IMR-90 (cell line): ENCODE measurements around the gene RGS19. TPM values are rescaled to one million over a fixed set of nuclear protein-coding genes. Genes with fewer than 3 reads are reported as not detected.

Experiments
- ATAC-seq: fragments of 200-7000 bp; cut with Tn5 transposase; 2 replicates; pipeline ENCODE4 v1.9.1; 2020; ENCODE audit warnings: low read depth, mild to moderate bottlenecking, moderate library complexity
- BruUV-seq: library from RNA; stranded (reverse); fragments of 400-500 nt; replicated peaks from 2 replicates; lab custom pipeline; 2021; lab: Mats Ljungman, UMichigan
- CTCF ChIA-PET: fragments of 300-600 bp; formaldehyde crosslinking; extraction: SDS; loops from one replicate; lab custom pipeline; 2021; ENCODE audit warnings: antibody characterized with exemption; lab: Yijun Ruan, JAX
- POLR2A ChIA-PET: fragments of 300-600 bp; sonication (Branson Sonifier 250); formaldehyde crosslinking; loops from one replicate; lab custom pipeline; 2022; ENCODE audit warnings: antibody characterized with exemption; ENCODE audit not compliant: unreplicated experiment; lab: Charles Lee
- DNase-seq: peaks from one replicate; pipeline ENCODE4 v3.0.0; 2013
- H2AFZ ChIP-seq: replicated peaks from 2 replicates; pipeline ENCODE3; 2013; ENCODE audit warnings: low read length, mild to moderate bottlenecking; ENCODE audit not compliant: poor library complexity
- H2AK5ac ChIP-seq: 2 replicates; pipeline ENCODE4 v1.6.1; 2013; ENCODE audit warnings: low read depth, low read length, inconsistent platforms
- H2AK9ac ChIP-seq: replicated peaks from 2 replicates; pipeline ENCODE3; 2013; ENCODE audit warnings: mild to moderate bottlenecking, low read depth, low read length, moderate library complexity; ENCODE audit not compliant: poor library complexity
- H2BK120ac ChIP-seq: 2 replicates; pipeline ENCODE4 v1.6.1; 2013; ENCODE audit warnings: low read depth, low read length, inconsistent platforms
- H2BK15ac ChIP-seq: 3 replicates; pipeline ENCODE4 v1.6.1; 2013; ENCODE audit warnings: low read depth, low read length, inconsistent platforms
- H2BK20ac ChIP-seq: 2 replicates; pipeline ENCODE4 v1.6.1; 2013; ENCODE audit warnings: low read depth, mild to moderate bottlenecking, inconsistent platforms, low read length, moderate library complexity
- H2BK5ac ChIP-seq: 2 replicates; pipeline ENCODE4 v1.6.1; 2013; ENCODE audit warnings: mild to moderate bottlenecking, low read depth, low read length, inconsistent platforms; ENCODE audit not compliant: poor library complexity, severe bottlenecking
- H3K14ac ChIP-seq: replicated peaks from 2 replicates; pipeline ENCODE4 v1.6.1; 2013; ENCODE audit warnings: low read depth, low read length, inconsistent platforms
- H3K18ac ChIP-seq: 2 replicates; pipeline ENCODE4 v1.6.1; 2013; ENCODE audit warnings: low read depth, low read length, control low read depth
- H3K23ac ChIP-seq: 2 replicates; pipeline ENCODE4 v1.6.1; 2013; ENCODE audit warnings: low read depth, low read length, inconsistent platforms
- H3K27ac ChIP-seq: 2 replicates; pipeline ENCODE4 v1.5.1; 2013; ENCODE audit warnings: mild to moderate bottlenecking, control low read depth, low read length; ENCODE audit not compliant: insufficient read depth
- H3K27me3 ChIP-seq: 2 replicates; pipeline ENCODE4 v1.6.1; 2013; ENCODE audit warnings: low read length; ENCODE audit not compliant: control insufficient read depth, insufficient read depth
- H3K36me3 ChIP-seq: 2 replicates; pipeline ENCODE4 v1.6.1; 2013; ENCODE audit warnings: low read length, mixed read lengths; ENCODE audit not compliant: control insufficient read depth, insufficient read depth
- H3K4ac ChIP-seq: 2 replicates; pipeline ENCODE4 v1.6.1; 2013; ENCODE audit warnings: low read depth, low read length, inconsistent platforms
- H3K4me1 ChIP-seq: 2 replicates; pipeline ENCODE4 v1.6.1; 2013; ENCODE audit warnings: low read length, mixed read lengths; ENCODE audit not compliant: control insufficient read depth, insufficient read depth
- H3K4me2 ChIP-seq: 2 replicates; pipeline ENCODE4 v1.6.1; 2013; ENCODE audit warnings: low read depth, mild to moderate bottlenecking, control low read depth, low read length, moderate library complexity
- H3K4me3 ChIP-seq: 2 replicates; pipeline ENCODE4 v1.5.1; 2013; ENCODE audit warnings: low read depth, mild to moderate bottlenecking, control low read depth, low read length, moderate library complexity; ENCODE audit not compliant: insufficient read depth
- H3K56ac ChIP-seq: 2 replicates; pipeline ENCODE4 v1.6.1; 2013; ENCODE audit warnings: low read length, inconsistent platforms; ENCODE audit not compliant: insufficient read depth; ENCODE audit errors: extremely low read depth
- H3K79me1 ChIP-seq, 2 experiments: 2 replicates each; pipeline ENCODE4 v1.6.1; 2013; ENCODE audit warnings: low read length in 2 of 2, inconsistent platforms in 1 of 2, low read depth in 1 of 2
- H3K9ac ChIP-seq: 2 replicates; pipeline ENCODE4 v1.6.1; 2013; ENCODE audit warnings: low read depth, low read length, control low read depth
- H3K9me1 ChIP-seq: 2 replicates; pipeline ENCODE4 v1.6.1; 2013; ENCODE audit warnings: low read length, inconsistent platforms; ENCODE audit not compliant: insufficient read depth
- H3K9me3 ChIP-seq: 2 replicates; pipeline ENCODE4 v1.6.1; 2013; ENCODE audit warnings: low read length; ENCODE audit not compliant: control insufficient read depth, insufficient read depth
- H4K20me1 ChIP-seq: 2 replicates; pipeline ENCODE4 v1.6.1; 2013; ENCODE audit warnings: low read length, inconsistent platforms; ENCODE audit not compliant: insufficient read depth
- H4K5ac ChIP-seq: 2 replicates; pipeline ENCODE4 v1.6.1; 2013; ENCODE audit warnings: mild to moderate bottlenecking, low read depth, low read length, control low read depth
- H4K8ac ChIP-seq, 2 experiments: 2 replicates each; pipeline ENCODE4 v1.6.1; 2013; ENCODE audit warnings: low read depth in 2 of 2, low read length in 2 of 2, control low read depth in 1 of 2, inconsistent platforms in 1 of 2
- H4K91ac ChIP-seq: 2 replicates; pipeline ENCODE4 v1.6.1; 2013; ENCODE audit warnings: low read depth, low read length, inconsistent platforms; ENCODE audit not compliant: insufficient read depth
- BHLHE40 ChIP-seq: fragments of 150-350 bp; IDR thresholded peaks from 2 replicates; pipeline ENCODE4 v1.6.1; 2016; ENCODE audit warnings: mild to moderate bottlenecking, low read depth, low read length
- CHD1 ChIP-seq: IDR thresholded peaks from 2 replicates; pipeline ENCODE4 v1.6.1; 2012; ENCODE audit warnings: low read depth, low read length, improper control_type of control experiment
- CTCF ChIP-seq: conservative IDR thresholded peaks from 2 replicates; pipeline ENCODE4 v1.5.1; 2012; ENCODE audit warnings: mild to moderate bottlenecking, low read depth, low read length, improper control_type of control experiment
- ELK1 ChIP-seq: fragments of 150-350 bp; IDR thresholded peaks from 2 replicates; pipeline ENCODE4 v1.6.1; 2016; ENCODE audit warnings: low read depth, mild to moderate bottlenecking, low read length, moderate library complexity, borderline replicate concordance
- FOS ChIP-seq: fragments of 150-350 bp; IDR thresholded peaks from 2 replicates; pipeline ENCODE4 v1.6.1; 2016; ENCODE audit warnings: low read depth, low read length
- MAFK ChIP-seq: IDR thresholded peaks from 2 replicates; pipeline ENCODE4 v1.6.1; 2012; ENCODE audit warnings: low read depth, low read length, improper control_type of control experiment
- MAZ ChIP-seq: IDR thresholded peaks from 2 replicates; pipeline ENCODE4 v1.6.1; 2012; ENCODE audit warnings: low read depth, mild to moderate bottlenecking, low read length, improper control_type of control experiment, moderate library complexity, borderline replicate concordance
- NFE2L2 ChIP-seq: fragments of 150-350 bp; IDR thresholded peaks from 2 replicates; pipeline ENCODE4 v1.6.1; 2016; ENCODE audit warnings: low read depth, mild to moderate bottlenecking, low read length
- POLR2A ChIP-seq: IDR thresholded peaks from 2 replicates; pipeline ENCODE4 v1.6.1; 2012; ENCODE audit warnings: mild to moderate bottlenecking, low read depth, low read length
- RAD21 ChIP-seq: IDR thresholded peaks from 2 replicates; pipeline ENCODE4 v1.6.1; 2012; ENCODE audit warnings: low read length, improper control_type of control experiment
- RCOR1 ChIP-seq: IDR thresholded peaks from 2 replicates; pipeline ENCODE4 v1.6.1; 2012; ENCODE audit warnings: mild to moderate bottlenecking, low read length, improper control_type of control experiment; ENCODE audit not compliant: insufficient replicate concordance
- SMC3 ChIP-seq: fragments of 150-350 bp; IDR thresholded peaks from 2 replicates; pipeline ENCODE4 v1.6.1; 2016; ENCODE audit warnings: low read depth, mild to moderate bottlenecking, antibody characterized with exemption, low read length, moderate library complexity
- WGBS, 2 experiments: methylation state at CpG; one replicate each; pipeline versions ENCODE4 v1.1.5 to v1.1.7; 2013; ENCODE audit warnings: missing lambda C conversion rate in 2 of 2; ENCODE audit not compliant: insufficient read length in 1 of 2; ENCODE audit errors: extremely low coverage in 2 of 2; 5-methylcytosine and 5-hydroxymethylcytosine counted together
- dilution Hi-C: fragments of 300-500 bp; cut with HindIII; formaldehyde crosslinking; loops from one replicate; pipeline ENCODE4 v1.14.3; 2018; ENCODE audit warnings: low sequenced_read_pairs; ENCODE audit not compliant: unreplicated experiment
- in situ Hi-C: fragments of 300-500 bp; cut with MboI; formaldehyde crosslinking; loops from 3 replicates; pipeline ENCODE4 v1.14.3; 2019; ENCODE audit warnings: low sequenced_read_pairs, inconsistent platforms, mixed read lengths
- intact Hi-C: fragments of 100-400 bp; cut with micrococcal nuclease; formaldehyde crosslinking; loops from 2 replicates; pipeline ENCODE4 v1.10.0; 2022
- polyA plus RNA-seq, 3 experiments: library from polyadenylated mRNA; depleted of rRNA; stranded (reverse); fragments of >200 nt; gene quantifications; 2 replicates each; pipeline ENCODE4 v1.2.3, GENCODE V29; 2012; ENCODE audit warnings: low replicate concordance in 1 of 3
- total RNA-seq: library from RNA; depleted of rRNA; stranded (reverse); fragments of >200 nt; gene quantifications from 2 replicates; pipeline ENCODE4 v1.2.3, GENCODE V29; 2012

The RGS19 gene
- total and polyA plus RNA-seq, 2 of the 4 experiments (the other 2 are of a cell fraction) = 7.7 to 17.5 TPM

GRCh38 chr20:64045346-64046011 lies 33.8 kb downstream of the RGS19 start:
- 38% methylated on average over 5 of the region's 11 CpGs; no CpG with 5 or more reads in 1 of the 2 experiments for WGBS, 2 experiments
- Histone ChIP-seq H3K23ac (no peak overlapping the region), H3K36me3 (no peaks in the 10 kb centered on the region), H3K14ac (no peak overlapping the region), H3K4me2 (no peak overlapping the region), H3K4ac (no peak overlapping the region), H3K56ac (no peak overlapping the region), H2BK120ac (no peak overlapping the region), H3K79me1 (no peaks in the 10 kb centered on the region), H3K9me1 (no peaks in the 10 kb centered on the region), H3K27me3 (peaks cover 68% of the 10 kb centered on the region), H2BK20ac (no peak overlapping the region), H3K9me3 (no peaks in the 10 kb centered on the region), H3K4me3 (no peak overlapping the region), H3K4me1 (peaks cover 2% of the 10 kb centered on the region; the same call in 1 of the 2 replicates), H4K5ac (no peak overlapping the region), H3K9ac (no peak overlapping the region), H4K8ac (no peak overlapping the region), H3K18ac (no peak overlapping the region), H2AK9ac (no peak overlapping the region), H2AK5ac (no peak overlapping the region), H2AFZ (peak overlapping the region; percentile 14), H2BK15ac (no peak overlapping the region), H2BK5ac (no peak overlapping the region), H4K91ac (no peak overlapping the region), H3K27ac (no peak overlapping the region), H4K20me1 (no peaks in the 10 kb centered on the region; the same call in 1 of the 2 replicates)
- no TSS peak for BruUV-seq
- DNase-seq (no peak), ATAC-seq (no peak)
- intact Hi-C loops (no loop called here), dilution Hi-C loops (no loop called here), in situ Hi-C loops (no loop called here)
- ChIA-PET CTCF (no interaction called here), POLR2A (no interaction called here)
- TF ChIP-seq SMC3 (no peak), BHLHE40 (no peak), RAD21 (no peak), FOS (no peak), NFE2L2 (no peak), MAZ (no peak), CTCF (no peak), ELK1 (no peak), MAFK (no peak), POLR2A (no peak), CHD1 (no peak), RCOR1 (no peak)
